OCI-LY1 (cell line): ENCODE measurements around the gene ZMYM3.

Experiments
- CTCF ChIP-seq: fragments of 200-600 bp; sonication (generic), shearing (Covaris generic); IDR thresholded peaks from 2 replicates; pipeline ENCODE4 v1.5.1; 2017; ENCODE audit warnings: mild to moderate bottlenecking, antibody characterized with exemption, low read length, moderate library complexity, mixed read lengths
- EZH2 ChIP-seq: fragments of 200-600 bp; sonication (generic), shearing (Covaris generic); IDR thresholded peaks from 2 replicates; pipeline ENCODE4 v1.8.0; 2017; ENCODE audit warnings: borderline replicate concordance, mixed run types, mild to moderate bottlenecking, antibody characterized with exemption, low read length, moderate library complexity, mixed read lengths

GRCh38 chrX:71214152-71214551 is 39.8 kb downstream of the ZMYM3 start:
- TF ChIP-seq CTCF (no peak), EZH2 (no peak)
